ENCODE data around the gene SMAD1.

SMAD1 gene

DNA sequence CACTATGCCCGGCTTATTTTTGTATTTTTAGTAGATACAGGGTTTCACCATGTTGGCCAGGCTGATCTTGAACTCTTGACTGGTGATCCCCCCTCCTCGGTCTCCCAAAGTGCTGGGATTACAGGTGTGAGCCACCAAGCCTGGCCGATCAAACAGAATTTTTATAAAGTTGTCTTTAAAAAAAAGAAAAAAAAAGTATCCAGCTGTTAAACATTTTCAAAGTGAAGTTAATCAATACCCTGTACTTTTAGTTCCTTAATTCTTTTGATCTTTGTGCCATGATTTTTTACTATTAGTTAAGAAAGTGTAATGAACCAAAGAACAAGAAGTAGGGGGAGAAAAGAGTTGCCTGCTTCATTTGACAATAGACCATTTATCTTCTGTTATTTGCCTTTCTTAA lies 24.3 kb downstream of the SMAD1 start:
- TF ChIP-seq, protein P1, sequence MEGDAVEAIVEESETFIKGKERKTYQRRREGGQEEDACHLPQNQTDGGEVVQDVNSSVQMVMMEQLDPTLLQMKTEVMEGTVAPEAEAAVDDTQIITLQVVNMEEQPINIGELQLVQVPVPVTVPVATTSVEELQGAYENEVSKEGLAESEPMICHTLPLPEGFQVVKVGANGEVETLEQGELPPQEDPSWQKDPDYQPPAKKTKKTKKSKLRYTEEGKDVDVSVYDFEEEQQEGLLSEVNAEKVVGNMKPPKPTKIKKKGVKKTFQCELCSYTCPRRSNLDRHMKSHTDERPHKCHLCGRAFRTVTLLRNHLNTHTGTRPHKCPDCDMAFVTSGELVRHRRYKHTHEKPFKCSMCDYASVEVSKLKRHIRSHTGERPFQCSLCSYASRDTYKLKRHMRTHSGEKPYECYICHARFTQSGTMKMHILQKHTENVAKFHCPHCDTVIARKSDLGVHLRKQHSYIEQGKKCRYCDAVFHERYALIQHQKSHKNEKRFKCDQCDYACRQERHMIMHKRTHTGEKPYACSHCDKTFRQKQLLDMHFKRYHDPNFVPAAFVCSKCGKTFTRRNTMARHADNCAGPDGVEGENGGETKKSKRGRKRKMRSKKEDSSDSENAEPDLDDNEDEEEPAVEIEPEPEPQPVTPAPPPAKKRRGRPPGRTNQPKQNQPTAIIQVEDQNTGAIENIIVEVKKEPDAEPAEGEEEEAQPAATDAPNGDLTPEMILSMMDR (IDR thresholded peaks at IDR 0.05; ENCODE audit: low read length, missing control alignments), result no peak
- no peak overlapping the region for H3K4me3 ChIP-seq (replicated peaks; ENCODE audit: low read depth, low read length)
- DNase-seq (ENCODE audit: low read depth), result no peak

DNA sequence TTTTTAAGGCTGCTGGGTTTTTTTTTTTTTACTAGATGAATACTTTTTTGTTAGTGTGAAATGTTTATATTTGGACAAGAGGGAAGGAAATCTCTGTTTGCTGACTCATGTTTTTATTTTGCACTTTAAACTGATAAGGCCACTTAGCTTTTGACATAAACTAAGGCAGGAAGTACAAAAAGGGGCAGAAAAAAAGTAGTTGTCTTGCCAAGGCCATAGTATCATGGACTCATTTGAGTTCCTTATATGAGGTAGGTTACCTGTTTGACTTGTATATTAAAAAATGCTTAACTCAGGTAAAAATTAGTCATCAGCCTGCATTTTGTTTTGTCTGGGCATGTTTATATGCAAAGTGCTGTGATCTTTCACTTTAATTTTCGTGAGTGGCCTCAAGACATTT lies 26.0 kb downstream of the SMAD1 start:
- TF ChIP-seq, protein P1 (IDR thresholded peaks at IDR 0.05; ENCODE audit: low read length, missing control alignments), result no peak
- DNase-seq (ENCODE audit: low read depth), result peak; percentile 75
- no peak overlapping the region for H3K4me3 ChIP-seq (replicated peaks; ENCODE audit: low read depth, low read length)

DNA sequence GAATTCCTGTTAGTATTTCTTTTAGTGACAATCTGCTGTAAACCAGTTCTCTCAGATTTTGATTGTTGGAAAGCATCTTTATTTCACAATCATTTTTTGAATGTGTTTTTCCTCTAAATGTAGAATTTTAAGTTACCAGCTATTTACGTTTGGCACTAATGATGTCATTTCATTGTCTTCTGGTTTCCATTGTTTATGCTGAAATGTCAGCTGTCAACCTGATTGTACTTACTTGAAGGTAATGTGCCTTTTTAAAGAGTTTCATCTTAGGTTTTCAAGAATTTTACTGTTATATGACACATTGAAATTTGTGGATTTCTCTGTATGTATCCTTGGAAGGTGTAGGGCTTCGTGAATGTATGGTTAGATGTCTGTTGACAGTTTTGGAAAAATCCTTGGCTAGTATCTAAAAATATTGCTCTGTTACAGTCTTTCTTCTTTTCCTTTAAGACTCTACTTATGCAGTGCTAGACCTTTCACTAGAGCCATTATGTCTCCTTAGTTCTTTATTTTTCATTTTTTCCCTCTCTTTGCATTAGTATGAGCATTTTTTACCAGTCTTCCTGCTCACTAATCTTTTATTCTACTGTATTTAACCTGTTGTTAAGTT lies 30.4 kb downstream of the SMAD1 start:
- H3K4me3 ChIP-seq (replicated peaks; ENCODE audit: low read depth, low read length), result no peak overlapping the region
- TF ChIP-seq, protein P1 (IDR thresholded peaks at IDR 0.05; ENCODE audit: low read length, missing control alignments), result no peak
- peak; percentile 57 for DNase-seq (ENCODE audit: low read depth)

DNA sequence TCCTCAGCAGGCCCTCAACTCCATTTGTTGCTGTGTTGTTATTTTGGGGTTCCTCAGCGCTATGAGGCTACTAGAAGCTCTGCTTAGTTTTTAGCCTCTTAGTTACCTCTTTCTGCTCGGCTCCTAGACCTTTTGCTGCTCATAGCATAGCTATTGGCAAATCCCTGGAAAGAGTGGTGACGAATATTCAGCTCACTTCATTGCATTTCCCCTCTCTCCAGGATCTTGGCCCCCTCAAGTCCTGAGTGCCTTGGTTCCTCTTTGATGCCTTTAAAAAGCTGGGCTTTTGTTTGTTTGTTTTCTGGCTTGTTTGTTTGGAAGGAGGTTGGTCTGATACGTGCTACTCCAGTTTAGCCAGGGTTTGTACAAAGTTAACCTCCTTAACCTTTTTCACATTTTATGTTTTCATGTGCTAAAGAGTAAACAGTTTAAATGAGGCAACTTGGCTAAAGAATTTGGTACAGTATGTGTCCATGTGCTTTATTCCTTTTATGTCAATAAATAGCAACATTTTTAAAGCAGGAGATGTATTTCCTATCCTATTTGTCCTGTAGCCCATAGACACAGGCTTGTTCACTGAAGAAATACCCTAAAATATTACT lies 31.5 kb downstream of the SMAD1 start:
- no peak for DNase-seq (ENCODE audit: low read depth)
- no peak overlapping the region for H3K4me3 ChIP-seq (replicated peaks; ENCODE audit: low read depth, low read length)
- TF ChIP-seq, protein P1 (IDR thresholded peaks at IDR 0.05; ENCODE audit: low read length, missing control alignments), result no peak

DNA sequence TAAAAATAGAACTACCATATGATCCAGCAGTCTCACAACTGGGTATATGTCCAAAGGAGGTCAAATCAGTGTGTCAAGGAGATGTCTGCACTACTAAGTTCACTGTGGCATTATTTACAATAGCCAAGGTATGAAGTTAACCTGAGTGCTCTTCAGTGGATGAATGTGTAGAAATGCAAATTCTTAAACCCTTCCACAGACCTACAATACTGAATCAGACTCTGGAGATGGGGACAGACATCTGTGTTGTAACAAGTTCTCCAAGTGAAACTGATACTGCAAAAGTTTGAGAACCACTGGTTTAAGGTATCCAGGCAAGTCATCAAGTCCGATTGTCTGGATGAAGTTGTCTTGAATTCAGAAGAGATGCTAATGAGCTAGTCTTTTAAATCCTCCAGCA lies 38.5 kb downstream of the SMAD1 start:
- no peak overlapping the region for H3K4me3 ChIP-seq (replicated peaks; ENCODE audit: low read depth, low read length)
- DNase-seq (ENCODE audit: low read depth), result no peak
- TF ChIP-seq, protein P1 (IDR thresholded peaks at IDR 0.05; ENCODE audit: low read length, missing control alignments), result no peak

DNA sequence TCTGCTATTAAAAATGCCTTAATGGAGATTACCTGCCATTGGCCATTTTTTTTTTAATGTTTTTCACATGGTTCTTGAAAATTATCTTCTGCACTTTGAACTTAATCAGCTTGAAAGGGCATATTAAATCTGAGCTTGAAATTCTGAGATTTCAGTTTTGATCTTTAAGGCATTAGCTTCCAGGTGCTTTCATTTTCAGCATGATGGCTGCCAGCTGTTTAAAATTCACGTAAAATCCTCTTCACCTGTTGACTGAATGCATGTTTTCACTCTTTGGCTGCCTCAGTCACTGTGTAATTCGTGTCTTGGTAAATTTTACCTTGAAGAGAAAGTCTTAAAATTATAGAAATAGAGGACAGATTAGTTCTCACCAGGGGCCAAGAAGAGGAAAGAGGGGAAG lies 39.6 kb downstream of the SMAD1 start:
- no peak for DNase-seq (ENCODE audit: low read depth)
- TF ChIP-seq, protein P1 (IDR thresholded peaks at IDR 0.05; ENCODE audit: low read length, missing control alignments), result no peak
- H3K4me3 ChIP-seq (replicated peaks; ENCODE audit: low read depth, low read length), result no peak overlapping the region

DNA sequence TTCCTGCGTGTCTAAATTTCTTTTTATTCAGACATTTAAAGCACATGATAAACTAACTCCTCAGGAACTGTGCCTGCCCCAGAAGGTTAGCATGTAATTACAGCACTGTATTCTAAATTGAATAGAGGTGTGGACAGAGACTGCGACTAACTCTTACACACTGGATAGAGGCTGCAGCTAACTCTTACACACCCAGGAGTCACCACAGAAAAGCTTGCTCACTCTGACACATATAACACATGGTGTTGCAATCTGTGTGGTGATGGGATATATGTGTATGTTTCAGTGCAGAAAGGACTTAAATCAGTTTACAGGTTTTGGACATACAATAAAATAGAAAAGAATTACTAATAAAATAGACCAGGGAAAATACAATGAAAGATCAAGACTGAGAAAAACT lies 41.5 kb downstream of the SMAD1 start:
- DNase-seq (ENCODE audit: low read depth), result peak; percentile 15
- TF ChIP-seq, protein P1 (IDR thresholded peaks at IDR 0.05; ENCODE audit: low read length, missing control alignments), result no peak
- no peak overlapping the region for H3K4me3 ChIP-seq (replicated peaks; ENCODE audit: low read depth, low read length)
